Stimulated activated CD8-positive, alpha-beta memory T cell treated with anti-CD3 and anti-CD28 coated beads, Interleukin-7, amount 100 ng/mL, for 48 hours (primary cell): Measurements from ENCODE around the gene DSCAM.

Source experiments
- DNase-seq, 2 donors: peaks; one replicate each; pipeline ENCODE4 v3.0.0-alpha.2; 2020; ENCODE audit warnings: low read depth in 1 of 2; ENCODE audit errors: extremely low read depth in 1 of 2

The DSCAM gene

DNA sequence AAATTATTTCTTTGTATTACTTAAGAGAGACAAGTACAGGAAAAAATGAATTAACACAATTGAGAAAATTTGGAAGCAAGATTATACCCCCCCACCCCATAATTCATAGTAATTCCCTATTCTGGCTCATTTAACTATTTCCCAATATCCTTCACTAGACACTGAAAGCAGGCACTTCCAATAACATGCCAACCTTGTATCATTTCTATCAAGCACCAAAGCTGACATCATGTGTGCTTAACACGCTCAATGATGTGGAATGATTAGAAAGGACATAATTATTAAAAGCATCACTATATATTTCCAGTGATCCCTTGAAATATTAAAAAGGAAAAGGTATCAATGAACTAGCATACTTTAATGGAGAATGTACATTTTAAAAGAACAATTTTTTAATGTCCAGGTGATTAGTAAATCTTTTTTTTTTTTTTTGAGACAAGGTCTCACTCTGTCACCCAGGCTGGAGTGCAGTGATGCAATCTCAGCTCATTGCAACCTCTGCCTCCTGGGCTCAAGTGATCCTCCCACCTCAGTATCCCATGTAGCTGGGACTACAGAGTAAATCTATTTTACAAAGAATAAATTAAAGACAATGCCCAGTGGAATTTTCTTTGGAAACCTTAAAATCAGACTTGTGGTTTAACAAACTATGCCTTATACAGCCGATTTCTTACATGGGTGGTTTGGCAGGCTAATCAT is 443.9 kb downstream of the DSCAM start:
- no peak for DNase-seq

- DNase-seq: no peak
Observed at GRCh38 chr21:40395732-40396131, 451.2 kb downstream of the DSCAM start.

DNA sequence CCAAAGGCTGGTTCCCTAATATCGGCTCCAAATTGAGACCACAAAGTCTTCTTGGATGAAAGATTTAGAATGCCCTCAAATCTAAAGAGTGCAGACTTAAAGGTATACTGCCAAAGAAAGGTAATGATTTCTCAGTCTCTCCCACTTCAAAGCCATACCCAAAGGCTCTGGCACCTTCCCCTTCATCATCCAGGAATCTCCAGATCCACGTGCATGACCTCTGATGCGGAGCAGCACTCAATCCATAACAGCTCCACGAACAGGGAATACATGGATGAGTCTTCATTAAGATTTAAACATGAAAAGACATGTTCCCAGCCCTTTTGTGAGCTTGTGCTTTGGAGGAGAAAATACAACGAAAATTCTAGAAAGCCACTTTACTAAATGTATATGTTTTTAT is 453.9 kb downstream of the DSCAM start:
- DNase-seq: no peak

- DNase-seq: no peak
Observed at GRCh38 chr21:40388046-40388445, 458.9 kb downstream of the DSCAM start.

GRCh38 chr21:40386981-40387747 is 459.8 kb downstream of the DSCAM start:
- no peak for DNase-seq

GRCh38 chr21:40386294-40386911 is 460.6 kb downstream of the DSCAM start:
- peak; percentile 6 to 31 for DNase-seq

GRCh38 chr21:40385883-40386282 is 461.1 kb downstream of the DSCAM start:
- DNase-seq: no peak

GRCh38 chr21:40383951-40384350 is 463.0 kb downstream of the DSCAM start:
- DNase-seq: no peak

GRCh38 chr21:40381111-40381510 is 465.8 kb downstream of the DSCAM start:
- no peak for DNase-seq

- DNase-seq: no peak
Observed at GRCh38 chr21:40379881-40380810, 466.8 kb downstream of the DSCAM start.

DNA sequence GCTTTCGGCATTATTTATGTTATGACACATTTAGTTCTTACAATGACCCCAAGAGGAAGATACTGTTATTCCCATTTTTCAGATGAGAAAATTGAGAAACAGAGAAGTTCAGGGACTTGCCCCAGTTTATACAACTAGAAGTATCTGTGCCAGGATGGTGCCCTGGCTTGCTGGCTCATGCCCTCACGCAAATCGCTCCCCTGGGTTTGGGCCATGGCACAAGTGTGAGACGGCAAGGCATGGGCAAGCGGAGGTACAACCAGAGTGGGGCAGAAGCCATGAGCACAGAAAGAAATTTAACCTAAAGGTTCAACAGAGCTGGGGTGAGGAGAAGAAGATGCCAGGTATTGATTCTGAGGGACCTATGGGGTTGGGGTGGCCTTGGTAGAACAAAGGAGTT is 469.8 kb downstream of the DSCAM start:
- no peak for DNase-seq

DNA sequence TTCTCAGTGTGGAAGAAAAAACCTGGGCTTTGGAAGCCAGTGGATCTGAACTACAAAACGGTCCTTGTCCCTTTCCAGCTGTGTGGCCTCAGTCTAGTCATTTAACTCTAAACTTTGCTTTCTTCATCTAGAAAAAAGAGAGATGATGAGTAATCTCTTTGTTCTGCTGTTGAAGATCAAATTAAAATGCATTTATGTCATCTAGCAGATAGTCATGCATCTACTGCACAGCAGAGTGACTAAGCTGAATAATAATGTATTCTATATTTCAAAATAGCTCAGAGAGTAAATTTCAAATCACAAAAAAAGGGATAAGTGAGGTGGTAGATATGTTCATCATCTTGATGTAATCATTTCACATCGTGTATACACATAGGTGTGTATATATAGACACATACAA is 473.2 kb downstream of the DSCAM start:
- DNase-seq: no peak

DNA sequence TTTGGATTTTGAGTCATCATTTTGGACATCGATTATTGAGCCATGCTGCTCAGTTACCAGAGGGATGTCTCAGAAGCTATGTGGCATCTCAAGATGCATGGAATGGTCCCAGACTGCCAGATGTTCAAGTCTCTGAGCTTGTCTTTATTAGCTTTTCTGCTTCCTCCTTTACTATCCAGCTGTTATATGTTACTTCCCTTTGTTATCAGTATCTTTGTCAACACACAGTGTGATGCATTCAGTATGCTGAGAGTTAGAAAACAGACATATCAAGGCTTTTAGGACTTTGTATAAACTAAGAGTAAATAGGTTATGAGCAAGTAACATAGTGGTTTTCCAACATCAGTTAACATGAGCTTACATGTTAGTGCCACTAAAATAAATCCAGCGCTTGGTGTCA is 474.5 kb downstream of the DSCAM start:
- DNase-seq: no peak

DNA sequence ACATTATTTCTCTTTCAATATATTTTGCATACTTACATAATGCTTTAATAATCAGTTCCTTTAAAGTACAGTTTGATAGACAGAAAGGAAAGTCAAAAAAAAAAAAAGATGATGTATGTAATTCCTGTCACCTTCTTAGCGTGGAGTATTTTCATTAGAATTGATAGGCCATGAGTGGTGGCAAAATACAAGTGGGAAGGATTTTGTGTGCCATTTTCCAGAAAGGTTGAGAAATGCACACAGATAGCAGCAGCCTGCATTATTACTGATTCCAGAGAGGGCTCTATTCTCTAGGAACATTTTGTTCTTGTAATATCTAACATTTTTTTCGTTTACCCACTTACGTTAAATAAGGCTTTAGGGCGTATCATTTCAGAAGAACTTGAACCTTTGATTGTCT is 475.6 kb downstream of the DSCAM start:
- no peak for DNase-seq

- no peak for DNase-seq
Observed at GRCh38 chr21:40356644-40357043, 490.3 kb downstream of the DSCAM start.

DNA sequence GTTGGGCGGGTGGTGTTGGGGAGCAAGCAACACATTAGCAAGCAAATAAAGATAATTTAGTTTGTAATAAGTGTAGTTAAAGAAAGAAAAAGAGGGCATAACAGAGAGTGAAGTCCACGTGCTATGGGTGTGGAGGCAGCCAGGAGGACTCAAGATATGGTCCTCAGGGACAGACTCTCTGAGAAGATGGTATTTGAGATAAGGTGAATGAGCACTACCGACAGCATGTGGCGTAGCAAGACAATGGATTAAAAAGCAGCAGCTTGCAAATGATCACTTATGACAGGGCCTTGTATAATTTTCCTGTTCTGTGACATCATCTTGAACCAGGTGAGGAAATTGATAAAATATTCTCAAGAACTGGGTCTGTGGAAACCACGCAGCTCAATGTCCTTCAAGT is 491.9 kb downstream of the DSCAM start:
- DNase-seq: no peak

DNA sequence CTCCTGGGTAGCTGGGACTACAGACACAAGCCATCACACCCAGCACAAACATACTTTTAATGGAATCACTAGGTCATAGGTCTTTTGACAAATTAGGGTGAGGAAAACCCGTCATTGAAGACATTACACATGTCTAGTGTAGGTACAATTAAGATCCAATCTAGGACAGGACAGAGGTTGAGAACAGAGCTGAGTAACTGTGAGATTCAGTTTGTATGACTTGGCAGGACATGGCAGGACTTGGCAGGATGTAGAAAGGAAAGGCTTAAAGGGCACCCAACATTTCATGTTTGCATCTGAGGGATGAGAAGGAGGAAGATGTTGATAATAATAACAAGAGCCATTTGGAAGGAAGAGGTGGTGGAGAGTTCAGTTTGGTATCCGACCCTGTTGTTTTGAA is 496.0 kb downstream of the DSCAM start:
- no peak for DNase-seq

- no peak for DNase-seq
Observed at GRCh38 chr21:40349591-40349990, 497.4 kb downstream of the DSCAM start.

- DNase-seq: no peak
Observed at GRCh38 chr21:40345711-40346321, 501.1 kb downstream of the DSCAM start.

GRCh38 chr21:40340357-40340756 is 506.6 kb downstream of the DSCAM start:
- DNase-seq: no peak

DNA sequence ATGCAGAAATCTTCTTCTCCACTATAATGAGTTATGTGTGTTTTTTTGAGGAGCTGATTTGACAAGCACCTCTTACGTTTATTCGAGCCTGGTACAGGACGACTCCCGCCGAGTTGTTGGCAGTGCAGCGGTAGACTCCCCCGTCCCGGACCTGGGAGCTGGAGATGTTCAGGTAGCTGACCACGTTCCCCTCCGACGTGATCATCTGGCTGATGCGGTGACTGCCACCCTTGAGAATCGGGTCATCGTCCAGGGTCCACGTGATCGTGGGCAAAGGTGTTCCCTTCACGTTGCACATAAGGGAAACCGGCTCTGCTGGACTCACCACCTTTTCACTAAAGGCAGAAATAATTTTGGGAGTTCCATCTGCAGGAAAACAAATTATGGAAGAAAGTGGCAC is 507.9 kb downstream of the DSCAM start:
- no peak for DNase-seq
